PC-9 (cell line): ENCODE measurements around the gene FAM8A1.

ENCODE experiments used
- CTCF ChIP-seq: fragments of 200-600 bp; sonication (generic); conservative IDR thresholded peaks from 2 replicates; pipeline ENCODE4 v1.6.1; 2017; ENCODE audit warnings: mixed run types, antibody characterized with exemption, mild to moderate bottlenecking, moderate library complexity
- EZH2 ChIP-seq: fragments of 200-600 bp; sonication (generic); IDR thresholded peaks from 2 replicates; pipeline ENCODE4 v1.8.0; 2017; ENCODE audit warnings: antibody characterized with exemption, low read depth

- TF ChIP-seq EZH2: no peak
- no peak for TF ChIP-seq CTCF
Observed at GRCh38 chr6:17622144-17622543, 22.0 kb downstream of the FAM8A1 start.
